GM18505 (cell line): Measurements from ENCODE around the gene STAT5B.

Experiments used
- ATAC-seq: cut with Tn5 transposase; IDR thresholded peaks from one replicate; pipeline ENCODE4 v1.9.1; 2021; ENCODE audit not compliant: unreplicated experiment
- POLR2A ChIP-seq: IDR thresholded peaks from 4 replicates; pipeline ENCODE4 v1.6.1; 2011; ENCODE audit warnings: borderline replicate concordance; ENCODE audit not compliant: insufficient read depth, insufficient read length; ENCODE audit errors: extremely low read depth

Gene STAT5B

DNA sequence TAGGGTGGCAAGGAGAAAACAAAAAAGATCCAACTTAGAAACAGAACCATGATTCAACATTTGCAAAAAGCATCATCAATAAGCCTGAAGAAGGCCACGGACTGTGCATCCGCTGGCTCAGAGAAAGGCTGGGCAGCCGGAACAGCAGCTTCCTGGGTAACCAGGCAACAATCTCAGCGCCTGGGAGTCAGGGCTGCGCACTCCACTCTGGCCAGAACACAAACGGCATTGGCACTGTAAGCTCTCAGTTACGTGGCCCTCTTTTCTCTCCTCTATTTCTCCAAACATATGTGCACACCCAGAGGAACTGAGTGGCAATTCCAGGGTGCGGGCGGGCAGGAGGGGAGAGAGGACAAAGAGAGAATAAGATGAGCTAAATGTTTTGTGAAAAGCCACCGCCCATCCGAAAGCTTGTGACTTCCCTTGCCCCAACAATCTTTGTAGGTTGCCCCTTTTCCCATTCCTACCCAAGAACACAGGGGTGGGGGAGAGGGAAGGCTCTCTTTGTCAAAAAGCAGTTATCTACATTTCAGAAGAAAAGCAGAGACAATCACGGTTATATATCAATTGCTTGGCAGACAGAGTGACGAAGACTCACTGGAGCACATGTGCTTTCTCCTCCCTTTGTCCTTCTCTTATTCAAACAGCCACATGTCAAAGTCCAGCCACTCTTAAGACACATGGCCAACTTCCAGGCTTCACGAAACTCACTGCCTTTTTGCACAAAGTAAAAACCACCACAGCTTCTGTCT is 75.3 kb downstream of the STAT5B start:
- no peak for ATAC-seq
- TF ChIP-seq POLR2A = no peak

DNA sequence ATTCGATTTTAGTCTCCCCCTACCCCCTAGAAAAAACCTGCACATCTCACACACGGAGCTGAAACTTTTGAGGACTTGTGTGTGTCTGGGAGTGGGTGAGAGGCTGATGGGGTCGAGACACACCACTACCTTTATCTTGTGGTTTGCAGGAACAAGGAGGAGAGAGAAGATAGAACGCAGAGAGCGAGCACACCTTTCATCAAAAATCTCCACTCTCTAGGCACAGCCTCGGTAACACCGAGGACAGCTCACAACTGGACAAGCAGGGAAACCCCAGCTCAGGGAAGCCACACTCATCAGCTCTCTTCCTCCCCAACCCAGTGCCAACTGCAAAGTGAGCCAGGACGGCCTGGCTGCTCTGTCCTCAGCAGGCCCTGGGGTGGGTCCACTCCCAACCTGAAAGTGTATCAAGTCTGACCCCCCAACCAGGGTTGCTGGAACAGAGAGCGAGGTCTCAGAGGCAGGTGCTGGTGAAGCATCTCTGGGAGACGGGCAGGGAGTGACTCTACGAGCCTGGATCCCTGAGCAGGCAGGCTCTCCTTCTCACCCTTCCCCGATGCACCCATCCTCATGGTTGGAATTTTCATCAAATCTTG is 76.7 kb downstream of the STAT5B start:
- no peak for ATAC-seq
- TF ChIP-seq POLR2A = no peak

DNA sequence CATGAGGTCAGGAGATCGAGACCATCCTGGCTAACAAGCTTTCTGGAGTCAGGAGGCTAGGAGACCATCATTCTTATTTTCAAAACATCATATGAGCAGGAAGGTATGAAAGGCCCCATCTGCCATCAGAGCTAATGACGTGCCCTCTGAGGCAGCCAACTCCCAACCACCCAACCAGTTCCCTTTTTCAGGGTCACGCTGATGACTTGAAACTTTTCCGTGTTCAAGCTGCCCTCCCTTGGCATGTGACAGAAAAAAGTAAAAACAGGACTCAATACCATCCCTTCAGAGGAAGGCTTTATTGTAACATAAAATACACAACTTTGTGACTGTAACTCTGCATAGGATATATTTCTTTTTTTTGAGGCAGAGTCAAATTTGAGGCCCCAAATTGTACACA is 77.3 kb downstream of the STAT5B start:
- ATAC-seq = no peak
- no peak for TF ChIP-seq POLR2A

DNA sequence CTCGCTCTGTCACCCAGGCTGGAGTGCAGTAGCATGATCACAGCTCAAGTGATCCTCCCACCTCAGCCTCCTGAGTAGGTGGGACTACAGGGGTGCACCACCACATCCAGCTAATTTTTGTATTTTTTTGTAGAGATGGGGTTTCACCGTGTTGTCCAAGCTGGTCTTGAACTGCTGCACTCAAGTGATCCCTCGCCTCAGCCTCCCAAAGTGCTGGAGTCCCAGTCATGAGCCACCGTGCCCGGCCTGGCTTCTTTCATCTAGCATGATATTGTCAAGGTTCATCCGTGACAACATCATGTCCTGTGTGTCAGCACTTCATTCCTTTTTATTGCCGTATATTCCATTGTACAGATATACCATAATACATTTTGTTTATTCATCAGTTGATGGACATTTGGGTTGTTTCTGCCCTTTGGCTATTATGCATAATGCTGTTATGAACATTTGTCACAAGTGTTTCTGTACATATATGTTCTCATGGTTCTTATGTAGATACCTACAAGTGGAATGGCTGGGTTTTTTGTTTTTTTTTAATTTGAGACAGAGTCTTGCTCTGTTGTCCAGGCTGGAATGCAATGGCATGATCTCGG is 78.5 kb downstream of the STAT5B start:
- TF ChIP-seq POLR2A = no peak
- ATAC-seq = no peak

DNA sequence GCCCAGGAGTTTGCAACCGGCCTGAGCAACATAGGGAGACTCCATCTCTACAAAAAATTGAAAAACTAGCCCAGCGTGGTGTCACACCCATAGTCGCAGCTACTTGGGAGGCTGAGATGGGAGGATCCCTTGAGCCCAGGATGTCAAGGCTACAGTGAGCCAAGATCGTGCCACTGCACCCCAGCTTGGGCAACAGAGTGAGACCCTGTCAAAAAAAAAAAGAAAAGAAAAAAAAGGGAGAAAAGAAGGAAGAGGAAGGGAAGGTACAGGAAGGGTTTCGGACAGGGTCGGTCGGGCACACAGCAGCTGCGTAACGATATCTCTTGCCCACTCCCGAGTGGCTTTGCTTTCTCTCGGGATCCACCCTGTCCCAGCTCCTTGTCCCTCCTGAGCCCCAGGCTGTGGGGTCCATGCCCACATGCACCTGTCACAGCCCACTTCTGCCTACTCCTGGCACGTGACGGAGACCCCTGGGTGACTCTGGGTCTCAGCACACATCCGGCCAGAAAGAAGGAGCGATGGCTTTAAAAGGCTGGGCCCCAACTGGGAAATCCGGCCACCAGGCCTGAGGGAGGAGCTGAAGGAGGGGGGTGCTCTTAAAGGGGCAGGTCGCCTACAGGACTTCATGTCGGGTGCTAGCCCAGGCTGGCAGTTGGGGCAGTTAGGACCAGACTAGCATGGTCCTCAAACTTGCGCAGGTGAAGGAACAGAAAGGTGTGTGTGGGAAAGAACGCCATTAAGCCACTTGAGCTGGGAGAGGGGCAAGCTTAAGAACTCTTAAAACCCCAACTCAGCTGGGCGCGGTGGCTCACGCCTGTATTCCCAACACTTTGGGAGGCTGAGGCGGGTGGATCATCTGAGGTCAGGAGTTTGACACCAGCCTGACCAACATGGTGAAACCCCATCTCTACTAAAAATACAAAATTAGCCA is 82.0 kb downstream of the STAT5B start, which contains the start of gene GHDC:
Gene GHDC (minus strand): TSS at position 526 of the 931 bp plus-strand sequence. CDS start 913 bp downstream, outside the sequence.
- peak; percentile 71 for ATAC-seq
- peak; percentile 71 for TF ChIP-seq POLR2A

DNA sequence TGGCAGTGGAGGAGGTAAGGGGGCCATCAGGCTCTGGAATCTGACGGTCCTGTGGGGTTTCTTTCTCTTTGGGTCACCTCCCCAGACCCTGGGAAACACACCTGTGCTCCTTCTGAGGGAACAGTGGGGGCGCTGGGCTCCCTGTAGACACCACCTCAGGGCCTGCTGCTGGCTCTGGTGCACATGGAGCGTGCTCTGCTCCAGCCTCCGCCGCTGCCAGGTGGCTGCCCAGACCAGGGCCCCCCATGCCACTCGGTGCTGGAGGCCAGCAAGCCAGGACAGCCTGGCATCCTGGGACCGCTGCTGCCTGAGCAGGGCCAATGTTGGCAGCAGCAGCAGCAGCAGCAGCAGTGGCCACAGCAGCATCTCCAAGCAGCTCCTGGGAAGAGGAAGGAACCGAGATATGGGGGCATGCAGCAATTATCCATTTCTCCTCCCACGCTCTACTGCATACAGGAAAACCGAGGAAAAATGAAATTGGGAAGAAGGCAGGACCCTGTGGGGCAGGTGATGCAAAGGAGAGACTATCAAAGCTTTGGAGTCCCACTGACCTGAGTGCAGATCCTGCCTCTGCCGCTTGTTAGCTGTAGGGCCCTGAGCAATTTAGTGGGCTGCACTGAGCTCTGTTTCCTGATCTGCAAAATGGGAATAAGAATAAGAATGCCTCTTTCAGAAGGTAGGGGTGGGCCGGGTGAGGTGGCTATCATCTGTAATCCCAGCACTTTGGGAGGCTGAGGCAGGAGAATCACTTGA is 82.8 kb downstream of the STAT5B start:
- no peak for TF ChIP-seq POLR2A
- no peak for ATAC-seq

DNA sequence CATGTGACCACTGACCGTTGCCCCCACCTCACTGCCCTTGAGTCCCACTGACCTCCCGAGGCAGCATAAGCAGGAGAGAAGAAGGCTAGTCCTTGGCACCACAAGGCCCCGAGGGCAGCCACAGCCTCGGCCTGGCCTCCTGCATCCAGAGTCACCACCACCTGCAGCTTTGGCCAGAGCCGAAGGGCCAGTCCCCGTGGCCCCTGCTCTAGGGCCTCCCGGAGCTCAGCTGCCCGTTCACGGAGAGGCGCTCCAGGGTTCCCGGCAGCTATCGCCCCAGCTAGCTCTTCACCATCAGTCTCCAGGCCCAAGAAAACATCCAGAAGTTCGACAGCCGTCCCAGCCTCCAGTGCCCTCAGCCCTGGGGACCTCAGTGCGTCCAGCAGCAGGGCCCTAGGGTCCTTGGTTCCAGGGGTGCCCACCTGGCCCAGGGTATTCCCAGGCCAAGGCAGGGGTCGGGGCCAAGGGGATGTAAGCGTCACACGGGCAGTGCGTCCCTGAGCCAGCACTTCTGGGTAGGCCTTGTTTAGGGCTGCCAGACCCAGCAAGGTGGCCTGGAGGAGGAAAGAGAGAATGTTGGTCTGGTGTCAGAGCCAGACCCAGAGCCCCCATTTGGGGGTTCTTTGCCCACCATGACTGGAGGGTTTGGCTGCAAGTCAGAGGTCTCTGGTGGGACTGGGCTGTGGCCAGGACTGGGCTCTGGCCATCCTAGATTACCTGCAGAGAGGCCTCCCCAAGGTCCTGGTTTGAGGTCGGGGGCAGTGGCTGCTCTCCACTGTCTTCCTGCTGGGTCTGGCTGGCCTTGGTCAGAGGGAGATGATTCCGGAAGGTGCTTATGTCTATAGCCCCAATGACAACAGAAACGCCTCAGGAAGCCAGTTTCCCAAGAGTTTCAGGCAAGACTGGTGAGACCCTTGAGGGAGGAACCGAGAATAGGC is 83.7 kb downstream of the STAT5B start:
- no peak for ATAC-seq
- no peak for TF ChIP-seq POLR2A

DNA sequence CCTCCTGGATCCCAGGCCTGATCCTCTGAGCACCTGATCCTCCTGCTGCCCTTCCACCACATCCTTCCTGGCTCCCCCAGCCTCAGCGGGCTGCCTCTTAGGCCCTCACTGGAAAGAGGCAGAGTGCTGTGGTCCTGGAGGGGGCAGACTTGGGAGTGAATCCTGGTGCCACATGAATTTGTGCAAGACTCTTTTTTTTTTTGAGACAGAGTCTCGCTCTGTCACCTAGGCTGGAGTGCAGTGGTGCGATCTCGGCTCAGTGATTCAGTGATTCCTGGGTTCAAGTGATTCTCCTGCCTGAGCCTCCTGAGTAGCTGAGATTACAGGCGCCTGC is 84.9 kb downstream of the STAT5B start:
- TF ChIP-seq POLR2A = no peak

DNA sequence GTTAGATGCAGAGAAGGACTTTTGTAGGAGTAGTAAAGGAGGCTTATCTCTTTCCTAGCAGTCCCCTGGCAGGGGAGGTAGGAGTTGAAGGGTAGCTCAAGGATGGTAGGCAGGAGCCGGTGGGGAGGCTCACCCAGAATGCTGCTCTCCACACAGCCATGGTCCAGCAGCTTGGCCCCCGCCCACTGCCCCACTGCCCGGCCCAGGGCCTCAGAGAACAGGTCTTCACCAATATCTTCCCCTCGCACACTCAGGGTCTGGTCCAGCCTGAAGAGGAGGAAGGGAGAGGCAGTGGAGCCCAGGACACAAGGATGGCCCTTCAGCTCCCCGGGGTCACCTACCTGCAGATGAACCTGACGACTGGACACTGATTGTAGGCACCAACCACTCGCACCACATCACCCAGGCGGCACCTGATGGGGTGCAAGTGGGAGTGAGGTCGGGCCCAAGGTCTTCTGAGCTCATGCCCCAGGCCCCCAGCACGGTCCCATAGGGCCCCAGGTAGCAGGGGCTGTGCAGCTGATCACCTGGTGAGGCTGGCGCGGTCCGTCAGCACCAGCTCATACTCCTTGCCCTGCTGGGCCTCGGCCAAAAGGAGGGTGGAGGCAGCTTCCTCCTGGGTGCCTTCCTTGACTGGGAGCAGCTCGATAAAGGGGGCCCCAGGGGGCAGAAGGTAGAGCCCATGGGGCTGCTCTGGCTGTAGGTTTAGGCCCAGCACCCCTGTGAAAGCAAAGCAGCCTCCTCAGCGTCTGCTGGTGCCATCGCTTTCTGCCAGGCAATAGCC is 85.5 kb downstream of the STAT5B start:
- no peak for ATAC-seq
- TF ChIP-seq POLR2A = no peak

More for the DNA sequence above, 84.9 kb downstream of the STAT5B start:
- ATAC-seq = no peak

DNA sequence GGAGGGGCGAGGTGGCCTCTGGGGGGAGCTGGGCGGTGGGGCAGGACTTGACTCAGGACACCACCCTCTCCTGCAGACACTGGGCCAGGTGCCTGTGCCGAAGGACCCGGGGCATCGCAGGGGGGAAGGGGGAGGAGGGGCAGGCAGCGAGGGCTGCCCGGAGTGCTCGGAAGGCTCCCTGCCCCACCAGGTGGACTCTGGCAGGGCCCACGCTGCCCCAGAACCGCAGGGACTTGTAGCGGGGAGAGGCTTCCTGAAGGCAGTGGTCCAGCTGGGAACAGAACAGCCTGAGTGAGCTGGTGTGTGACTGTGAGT is 86.6 kb downstream of the STAT5B start:
- no peak for TF ChIP-seq POLR2A
- no peak for ATAC-seq
